ENCODE data around the gene PHRF1.

- TF ChIP-seq CTCF (IDR thresholded peaks at IDR 0.05 in 2 of 3, conservative IDR thresholded peaks at IDR 0.05 in 1 of 3; ENCODE audit: insufficient read depth in 2 of 3, low read depth in 1 of 3, low read length in 3 of 3) (no peak), JUN (IDR thresholded peaks at IDR 0.05; ENCODE audit: borderline replicate concordance, low read depth, low read length) (no peak), JUN (CRISPR knock-in tag; IDR thresholded peaks at IDR 0.05; ENCODE audit: borderline replicate concordance) (no peak), KLF1 (tag; IDR thresholded peaks at IDR 0.05) (no peak), ZNF24 (IDR thresholded peaks at IDR 0.05) (no peak), ZKSCAN8 (CRISPR knock-in tag; IDR thresholded peaks at IDR 0.05) (no peak), CBX3 (IDR thresholded peaks at IDR 0.05; ENCODE audit: borderline replicate concordance in 1 of 2, low read length in 2 of 2) (no peak), PTTG1 (tag; IDR thresholded peaks at IDR 0.05; ENCODE audit: low read depth) (no peak), POLR2A (conservative IDR thresholded peaks at IDR 0.05) (no peak), POLR2AphosphoS5 (IDR thresholded peaks at IDR 0.05; ENCODE audit: control insufficient read depth, insufficient read depth, low read depth, low read length) (peak; percentile 17; the same call in 1 of the 2 replicates), ELF1 (tag; IDR thresholded peaks at IDR 0.05) (no peak), MEF2D (tag; conservative IDR thresholded peaks at IDR 0.05; ENCODE audit: low read depth) (no peak)
Measured at GRCh38 chr11:611001-611996, 35.0 kb downstream of the PHRF1 start.

Measured in K562 (cell line).